HG03521 (cell line): ENCODE measurements around the gene ZDHHC20.
A peak's percentile ranks its signal among the peaks of the same experiment; 100 is the strongest.

Experiments used
- ATAC-seq: cut with Tn5 transposase; IDR thresholded peaks from one replicate; pipeline ENCODE4 v1.9.1; 2021; ENCODE audit warnings: mild to moderate bottlenecking, moderate library complexity; ENCODE audit not compliant: unreplicated experiment

Gene ZDHHC20

GRCh38 chr13:21362741-21363140, 96.4 kb downstream of the ZDHHC20 start:
- ATAC-seq, result no peak

GRCh38 chr13:21361706-21362105, 97.4 kb downstream of the ZDHHC20 start:
- no peak for ATAC-seq

DNA sequence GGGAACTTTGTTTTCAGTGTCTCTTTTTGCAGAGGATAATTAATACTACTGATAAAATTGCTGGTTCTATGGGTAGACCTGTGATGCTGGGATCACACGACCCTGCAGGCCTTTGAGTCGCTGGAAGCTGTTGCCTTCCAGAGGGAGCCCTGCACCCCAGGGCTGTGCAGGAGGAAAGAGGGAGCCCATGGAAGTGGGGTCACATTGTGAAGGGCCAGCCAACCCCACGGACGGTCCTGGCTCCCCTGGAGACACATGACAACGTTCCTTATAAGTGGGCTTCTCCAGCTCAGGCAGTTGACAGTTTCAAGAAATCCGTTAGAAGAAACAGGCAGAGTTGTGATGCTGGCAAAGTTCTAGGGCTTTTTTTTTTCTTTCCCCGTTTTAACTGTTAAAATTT, 98.0 kb downstream of the ZDHHC20 start:
- ATAC-seq, result no peak

GRCh38 chr13:21360463-21360862, 98.6 kb downstream of the ZDHHC20 start:
- ATAC-seq, result no peak

DNA sequence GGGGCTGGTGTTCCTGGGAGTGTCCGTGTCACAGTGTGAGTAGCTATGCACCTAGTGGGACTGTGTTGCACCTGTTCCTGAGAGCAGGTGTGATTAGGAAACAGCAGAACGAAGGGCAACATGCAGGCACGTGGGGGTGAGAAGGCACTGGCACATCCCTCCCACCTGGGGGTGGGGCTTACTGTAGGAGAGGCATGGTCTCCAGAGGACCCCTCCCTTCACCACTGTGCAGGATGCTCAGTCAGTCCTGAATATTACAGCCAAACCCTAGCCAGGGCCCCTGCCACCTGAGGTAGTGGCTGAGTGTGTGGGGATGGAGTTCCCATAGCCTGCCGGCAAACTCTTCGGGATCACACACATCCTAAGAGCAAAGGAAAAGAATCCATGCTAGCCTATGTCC, 99.2 kb downstream of the ZDHHC20 start:
- ATAC-seq, result no peak

GRCh38 chr13:21355304-21355703, 103.8 kb downstream of the ZDHHC20 start:
- no peak for ATAC-seq

DNA sequence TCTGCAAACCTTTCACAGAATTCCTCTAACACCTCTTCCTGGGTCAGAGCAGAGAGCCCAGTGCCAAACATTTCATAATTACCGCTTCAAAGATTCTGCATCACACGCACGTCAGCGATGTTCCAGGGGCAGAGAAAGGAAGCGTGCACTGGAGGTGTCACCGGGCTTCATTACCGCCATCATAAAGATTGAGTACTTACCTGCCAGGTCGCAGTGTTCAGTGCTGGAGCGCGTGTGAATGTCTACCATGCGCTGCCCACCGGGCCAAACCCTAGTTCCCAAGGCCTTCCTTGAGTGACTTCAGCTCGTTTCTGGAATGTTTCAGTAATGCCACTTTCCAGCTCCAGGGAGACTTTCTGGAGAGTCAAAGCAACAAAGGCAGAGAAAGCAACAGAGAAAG, 104.4 kb downstream of the ZDHHC20 start:
- no peak for ATAC-seq

DNA sequence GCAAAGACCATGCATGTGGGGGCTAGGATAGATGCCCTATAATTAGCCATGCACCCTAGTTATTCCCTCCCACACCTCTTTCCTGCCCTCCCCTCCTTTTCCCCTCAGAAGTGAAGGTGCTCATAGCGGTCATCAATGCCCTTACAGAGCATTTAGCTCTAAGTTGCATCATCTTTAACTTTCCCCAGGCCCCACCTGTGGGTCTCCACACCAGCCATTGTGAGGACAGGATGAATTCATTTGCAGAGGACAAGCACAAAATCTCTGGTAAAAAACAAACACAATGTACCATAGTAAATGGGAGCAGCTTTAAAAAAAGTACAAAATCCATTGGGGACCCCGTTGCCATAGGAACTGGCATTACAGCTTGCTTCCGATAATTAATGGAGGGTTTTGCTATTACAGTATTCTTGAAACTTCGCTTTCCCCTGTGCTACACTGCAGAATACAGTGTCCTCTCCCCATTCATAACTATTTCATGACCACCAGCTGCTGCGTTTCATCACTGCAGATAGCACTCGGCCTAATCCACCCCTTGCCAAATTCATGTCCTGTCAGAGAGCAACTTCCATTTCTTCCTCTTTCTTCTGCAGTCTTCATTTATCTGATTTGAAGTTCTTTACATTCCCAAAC, 110.5 kb downstream of the ZDHHC20 start:
- ATAC-seq, result no peak

DNA sequence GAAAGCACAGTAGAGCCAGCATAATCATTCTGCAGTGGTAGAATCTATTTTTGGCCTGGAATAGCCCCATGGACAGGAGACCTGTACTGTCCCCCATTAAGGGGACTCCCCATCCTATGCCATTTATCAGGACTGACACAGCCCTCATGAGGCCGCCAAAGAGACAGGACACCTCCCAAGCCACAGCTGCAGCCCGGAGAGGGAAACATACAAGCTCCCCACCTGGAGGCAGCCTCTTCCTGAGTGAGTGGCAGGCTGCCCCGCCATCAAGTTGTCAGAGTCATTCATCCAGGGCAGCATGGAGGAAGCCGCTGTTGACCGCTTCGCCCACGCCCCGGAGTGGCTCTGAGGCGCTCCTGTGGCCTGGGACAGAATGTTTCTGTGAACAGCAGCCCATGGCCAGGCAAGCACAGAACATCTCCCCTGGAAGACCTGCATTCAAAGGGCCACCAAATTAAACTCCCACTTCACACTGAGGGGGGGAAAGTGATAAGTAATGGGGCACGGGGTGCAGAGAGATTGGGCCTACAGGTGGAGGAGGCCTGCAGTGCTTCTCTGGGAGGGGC, 111.3 kb downstream of the ZDHHC20 start:
- ATAC-seq, result no peak

DNA sequence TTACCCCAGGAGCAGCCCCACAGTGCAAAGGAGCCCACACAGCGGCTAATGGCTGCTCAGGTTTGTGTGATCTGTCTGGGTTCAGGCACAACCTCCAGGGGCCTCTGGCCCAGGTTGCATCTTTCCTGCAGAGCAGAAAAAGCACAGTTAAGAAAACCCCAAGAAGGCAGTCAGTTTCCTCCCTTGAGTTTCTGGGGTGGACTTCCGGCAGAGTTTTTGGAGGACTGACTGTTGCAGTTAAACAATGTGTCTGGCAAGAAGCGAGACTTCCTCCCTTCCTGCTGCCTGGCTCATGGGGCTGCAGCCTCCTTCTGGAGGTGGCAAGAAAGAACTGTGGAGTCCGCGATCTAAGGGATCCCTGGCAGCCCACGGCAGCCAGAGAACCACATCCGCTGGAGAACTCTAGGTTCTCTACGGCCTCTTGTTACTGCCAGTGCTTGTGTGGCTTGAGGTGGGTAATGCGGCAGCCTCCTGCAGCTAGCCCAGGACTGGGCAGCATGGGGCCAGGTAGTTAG, 114.4 kb downstream of the ZDHHC20 start:
- ATAC-seq, result peak; percentile 48

DNA sequence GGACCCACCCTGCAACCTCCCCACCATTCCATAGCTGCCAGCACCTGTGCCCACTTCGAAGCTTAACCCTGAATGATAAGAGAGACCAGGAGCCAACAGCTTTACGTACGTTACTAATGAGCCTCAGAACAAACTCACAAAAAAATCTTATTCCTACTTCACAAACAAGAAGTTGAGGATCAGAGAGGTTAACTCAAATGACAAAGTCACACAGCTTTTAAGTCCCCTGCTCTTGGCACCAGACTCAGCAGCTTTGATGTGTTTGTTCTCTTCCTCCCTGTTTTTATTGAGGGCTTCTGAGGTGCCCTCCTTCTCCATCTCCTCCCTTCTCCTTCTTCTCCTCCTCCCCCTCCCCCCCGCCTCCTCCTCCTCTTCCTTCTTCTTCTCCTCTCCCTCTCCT, 115.4 kb downstream of the ZDHHC20 start:
- ATAC-seq, result no peak

DNA sequence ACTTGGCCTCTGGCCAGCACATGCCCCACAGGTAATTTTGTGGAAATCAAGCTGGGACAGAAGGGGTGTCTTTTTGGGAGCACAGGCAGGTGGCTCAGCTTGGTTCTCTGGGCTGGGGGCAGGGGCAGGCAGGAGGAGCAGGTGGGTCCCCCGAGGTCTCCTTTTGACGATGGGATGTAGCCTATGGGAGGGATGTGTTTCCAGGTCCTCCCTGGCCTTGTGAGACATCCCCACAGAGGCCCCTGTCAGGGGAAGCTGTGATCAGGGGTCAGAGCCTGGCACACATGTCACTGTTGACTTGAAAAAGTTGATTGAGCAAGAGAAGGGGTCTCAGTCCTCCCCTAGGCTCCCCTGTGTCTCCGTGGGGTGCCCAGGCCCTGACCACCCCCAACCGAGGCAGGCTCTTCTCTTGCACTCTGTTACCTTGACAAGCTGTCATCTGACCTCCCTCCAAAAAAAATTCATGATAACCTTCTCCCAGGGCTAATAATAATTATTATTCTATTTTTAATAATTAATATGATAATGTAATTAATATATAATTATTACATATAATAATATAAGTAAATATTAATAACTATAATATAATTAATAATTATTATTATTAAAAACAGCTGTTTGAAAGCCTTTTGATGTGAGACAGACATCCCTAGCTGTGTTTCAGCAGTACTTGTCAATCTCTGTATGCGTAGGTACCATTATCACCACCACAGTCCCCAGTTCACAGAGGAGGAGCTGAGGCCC, 116.2 kb downstream of the ZDHHC20 start:
- no peak for ATAC-seq

DNA sequence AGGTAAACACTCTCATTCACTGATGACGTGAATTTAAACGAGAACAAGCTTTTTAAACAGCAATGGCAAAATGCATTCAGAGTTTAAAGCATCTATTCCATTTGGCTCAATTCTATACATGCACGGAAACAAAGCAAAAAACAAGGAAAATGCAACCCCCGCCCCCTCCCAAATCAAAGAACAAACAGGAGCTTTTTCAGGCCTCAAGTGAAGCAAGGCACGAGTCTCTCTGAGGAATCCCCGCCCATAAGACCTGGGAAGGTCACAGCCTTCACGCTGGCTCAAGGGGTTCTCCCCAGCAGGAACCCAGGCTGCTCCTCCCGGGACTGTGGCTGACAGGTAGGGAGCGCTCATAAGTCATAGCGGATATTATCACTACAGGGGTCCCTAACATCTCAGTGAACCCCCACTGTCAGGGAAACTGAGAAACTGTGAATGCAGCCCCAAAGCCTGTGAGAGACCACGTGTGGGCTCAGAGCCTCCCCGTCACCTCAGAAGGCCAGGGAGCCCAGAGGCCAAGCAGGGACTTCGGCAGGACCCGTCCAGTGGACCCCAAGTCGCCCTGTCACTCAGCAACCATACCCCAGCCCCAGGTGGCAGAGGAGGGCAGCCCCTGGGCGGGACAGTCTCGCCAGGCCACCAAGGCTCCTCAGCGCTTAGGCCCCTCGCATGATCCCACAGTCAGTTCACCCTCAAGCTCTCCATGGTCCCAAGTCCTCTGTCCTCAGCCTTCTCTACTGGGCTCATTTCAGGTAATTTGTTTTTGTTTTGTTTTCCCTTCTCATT, 117.3 kb downstream of the ZDHHC20 start:
- no peak for ATAC-seq

GRCh38 chr13:21338639-21339278, 120.3 kb downstream of the ZDHHC20 start:
- ATAC-seq, result no peak

DNA sequence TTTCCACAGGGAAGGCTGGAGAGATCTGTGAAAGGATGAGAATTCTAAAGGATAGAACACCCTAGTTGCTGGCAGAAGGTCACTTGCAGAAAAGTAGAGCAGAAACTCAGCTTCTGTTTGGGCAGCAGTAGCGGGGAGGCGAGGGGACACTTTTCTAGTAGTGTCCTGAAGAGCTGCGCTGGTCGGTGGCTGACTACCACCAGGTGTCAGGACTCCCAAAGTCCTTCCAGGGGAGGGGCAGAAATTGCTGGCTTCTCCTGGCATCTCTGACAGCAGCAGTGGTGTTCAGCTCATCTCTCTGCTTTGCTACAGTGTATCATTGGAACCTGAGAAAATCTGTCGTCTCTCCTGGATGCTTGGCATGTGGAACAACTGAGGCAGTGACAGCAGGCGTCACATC, 120.9 kb downstream of the ZDHHC20 start:
- ATAC-seq, result no peak

DNA sequence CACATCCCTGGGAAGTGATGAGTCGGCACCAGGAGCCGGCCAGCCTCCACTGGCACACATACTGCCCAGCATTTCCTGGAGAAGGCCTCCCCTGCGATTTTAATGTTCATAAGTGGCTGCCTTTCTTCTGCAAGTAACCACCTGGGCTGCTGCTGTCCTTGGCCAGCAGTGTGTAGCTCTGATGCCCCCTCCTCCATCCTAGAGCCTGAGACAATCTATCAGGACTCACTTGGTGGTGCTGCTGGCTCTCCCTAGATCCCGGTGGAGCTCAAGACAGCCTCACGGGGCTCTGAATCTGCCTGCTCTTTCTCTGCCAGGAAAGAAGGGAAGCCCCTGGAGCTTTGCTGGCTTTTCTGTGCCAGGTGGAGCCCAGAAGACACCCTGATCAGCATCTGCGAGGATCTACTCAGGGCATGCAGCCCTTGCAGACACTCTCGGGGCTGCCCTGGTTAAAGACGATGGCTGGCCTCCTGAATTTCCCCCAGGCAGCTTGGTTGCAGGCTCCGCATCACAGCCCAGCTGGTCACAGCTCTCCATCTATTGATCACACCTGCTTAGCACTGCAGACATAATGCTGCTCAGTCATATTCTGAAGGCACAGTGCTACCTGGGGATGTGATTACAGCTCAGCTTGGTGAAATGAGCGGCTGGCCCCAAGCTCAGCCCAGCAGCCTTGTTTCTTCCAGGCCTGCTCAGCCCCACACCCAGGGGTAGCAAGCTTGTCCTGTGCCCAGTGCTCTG, 122.3 kb downstream of the ZDHHC20 start:
- ATAC-seq, result no peak

- no peak for ATAC-seq
Observed at GRCh38 chr13:21333186-21333585, 125.9 kb downstream of the ZDHHC20 start.

DNA sequence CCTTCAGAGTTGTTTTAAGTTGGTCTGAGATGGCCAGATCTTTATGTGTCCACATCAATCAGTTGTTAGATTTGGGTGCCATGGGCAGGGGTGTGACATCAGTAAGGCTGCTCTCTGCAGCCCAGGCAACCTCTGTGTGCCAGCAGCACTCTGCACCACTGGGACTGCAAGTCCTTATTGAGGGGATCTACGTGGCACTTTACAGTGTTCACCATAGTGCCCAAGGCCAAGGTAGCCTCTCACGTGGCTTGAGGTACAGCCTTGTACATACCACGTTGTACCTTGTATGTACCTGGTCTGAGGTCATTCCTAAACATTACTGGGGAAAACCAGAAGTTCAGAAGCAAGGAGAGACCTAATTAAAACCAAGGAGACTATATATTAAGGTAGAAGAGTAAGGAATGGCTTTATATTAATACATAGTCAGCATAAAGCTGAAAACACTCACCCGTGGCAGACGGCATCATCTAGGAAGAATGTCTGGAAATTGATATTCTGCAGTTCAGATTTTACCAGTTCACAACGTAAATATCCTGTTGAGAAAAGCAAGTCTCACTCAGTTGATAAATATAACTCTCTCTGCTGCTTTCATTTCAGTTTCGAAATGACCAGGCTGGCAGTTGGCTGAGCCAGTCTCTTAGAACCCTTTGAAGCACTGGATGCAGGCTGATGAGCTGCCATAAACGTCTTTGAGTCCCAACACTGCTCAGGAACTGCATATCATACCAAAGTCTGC, 128.8 kb downstream of the ZDHHC20 start:
- peak; percentile 75 for ATAC-seq

DNA sequence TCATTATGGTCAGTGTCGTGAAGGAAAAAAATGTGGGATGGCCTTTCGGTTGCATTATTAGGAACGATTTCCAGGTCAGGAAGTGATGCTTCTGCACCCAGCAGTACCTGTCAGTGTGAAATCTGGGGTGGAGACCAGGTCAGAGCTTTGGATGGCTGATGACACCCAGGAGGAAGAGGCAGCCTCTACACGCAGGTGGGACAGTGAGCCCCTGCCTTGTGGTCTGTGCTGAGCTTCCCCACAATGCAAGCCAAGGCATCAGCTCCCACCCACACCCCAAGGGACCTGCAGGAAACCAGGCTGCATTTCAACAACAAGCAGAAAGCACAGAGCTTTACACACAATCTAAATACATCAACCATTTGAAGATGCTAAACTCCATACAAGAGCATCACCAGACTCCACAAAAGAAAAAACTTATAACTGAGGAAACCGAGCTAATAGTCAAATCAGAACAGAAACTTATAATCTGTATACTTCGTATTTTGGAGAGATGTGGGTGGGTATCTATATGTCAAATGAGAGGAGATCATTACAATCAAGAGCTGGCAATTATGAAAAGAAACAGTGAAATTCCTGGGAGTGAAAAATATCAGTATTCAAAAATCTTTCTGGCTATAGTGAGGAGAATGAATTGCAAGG, 130.1 kb downstream of the ZDHHC20 start:
- ATAC-seq, result peak; percentile 31
